Choroid plexus epithelial cell (primary cell): ENCODE measurements around the gene TBC1D14.

Source experiments
- DNase-seq: peaks from one replicate; pipeline ENCODE4 v3.0.0-alpha.2; 2010; ENCODE audit warnings: low read depth
- H3K4me3 ChIP-seq: 2 replicates; pipeline ENCODE4 v1.5.1; 2011; ENCODE audit warnings: low read depth, mild to moderate bottlenecking, control low read depth, low read length, moderate library complexity
- TF ChIP-seq, protein P1 (sequence below): conservative IDR thresholded peaks from 2 replicates; pipeline ENCODE4 v1.5.1; 2011; ENCODE audit warnings: low read depth, mild to moderate bottlenecking, control low read depth, inconsistent platforms, low read length, moderate library complexity

Gene TBC1D14

GRCh38 chr4:7068279-7068842 lies 158.7 kb downstream of the TBC1D14 start:
- DNase-seq, result no peak
- TF ChIP-seq, protein P1, sequence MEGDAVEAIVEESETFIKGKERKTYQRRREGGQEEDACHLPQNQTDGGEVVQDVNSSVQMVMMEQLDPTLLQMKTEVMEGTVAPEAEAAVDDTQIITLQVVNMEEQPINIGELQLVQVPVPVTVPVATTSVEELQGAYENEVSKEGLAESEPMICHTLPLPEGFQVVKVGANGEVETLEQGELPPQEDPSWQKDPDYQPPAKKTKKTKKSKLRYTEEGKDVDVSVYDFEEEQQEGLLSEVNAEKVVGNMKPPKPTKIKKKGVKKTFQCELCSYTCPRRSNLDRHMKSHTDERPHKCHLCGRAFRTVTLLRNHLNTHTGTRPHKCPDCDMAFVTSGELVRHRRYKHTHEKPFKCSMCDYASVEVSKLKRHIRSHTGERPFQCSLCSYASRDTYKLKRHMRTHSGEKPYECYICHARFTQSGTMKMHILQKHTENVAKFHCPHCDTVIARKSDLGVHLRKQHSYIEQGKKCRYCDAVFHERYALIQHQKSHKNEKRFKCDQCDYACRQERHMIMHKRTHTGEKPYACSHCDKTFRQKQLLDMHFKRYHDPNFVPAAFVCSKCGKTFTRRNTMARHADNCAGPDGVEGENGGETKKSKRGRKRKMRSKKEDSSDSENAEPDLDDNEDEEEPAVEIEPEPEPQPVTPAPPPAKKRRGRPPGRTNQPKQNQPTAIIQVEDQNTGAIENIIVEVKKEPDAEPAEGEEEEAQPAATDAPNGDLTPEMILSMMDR, result peak; percentile 22
- H3K4me3 ChIP-seq, result peak overlapping the region; percentile 84

DNA sequence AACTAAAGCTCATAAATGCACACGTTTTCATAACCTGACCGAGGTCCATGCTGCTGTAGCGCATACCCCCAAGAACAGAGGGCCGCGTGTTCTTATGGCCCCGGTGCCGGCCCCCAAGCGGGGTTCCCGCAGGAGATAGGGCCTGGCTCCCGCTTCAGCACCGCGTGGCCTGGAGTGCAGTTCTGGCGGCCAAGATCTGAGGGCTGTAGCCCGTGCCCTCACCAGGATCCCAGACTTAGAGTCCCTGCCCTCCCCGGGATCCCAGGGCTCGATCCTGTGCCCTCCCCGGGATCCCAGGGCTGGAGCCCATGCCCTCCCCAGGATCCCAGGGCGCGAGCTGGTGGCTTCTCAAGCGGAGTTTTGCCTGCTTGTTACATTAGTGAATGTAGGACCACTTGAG lies 159.3 kb downstream of the TBC1D14 start:
- H3K4me3 ChIP-seq, result peak overlapping the region; percentile 84
- TF ChIP-seq, protein P1, result no peak
- no peak for DNase-seq

GRCh38 chr4:7070729-7071511 lies 161.3 kb downstream of the TBC1D14 start:
- no peak overlapping the region for H3K4me3 ChIP-seq
- peak; percentile 76 for DNase-seq
- TF ChIP-seq, protein P1, result peak; percentile 99

- TF ChIP-seq, protein P1, result no peak
- DNase-seq, result no peak
- no peak overlapping the region for H3K4me3 ChIP-seq
Measured at GRCh38 chr4:7073059-7073458, 163.4 kb downstream of the TBC1D14 start.

DNA sequence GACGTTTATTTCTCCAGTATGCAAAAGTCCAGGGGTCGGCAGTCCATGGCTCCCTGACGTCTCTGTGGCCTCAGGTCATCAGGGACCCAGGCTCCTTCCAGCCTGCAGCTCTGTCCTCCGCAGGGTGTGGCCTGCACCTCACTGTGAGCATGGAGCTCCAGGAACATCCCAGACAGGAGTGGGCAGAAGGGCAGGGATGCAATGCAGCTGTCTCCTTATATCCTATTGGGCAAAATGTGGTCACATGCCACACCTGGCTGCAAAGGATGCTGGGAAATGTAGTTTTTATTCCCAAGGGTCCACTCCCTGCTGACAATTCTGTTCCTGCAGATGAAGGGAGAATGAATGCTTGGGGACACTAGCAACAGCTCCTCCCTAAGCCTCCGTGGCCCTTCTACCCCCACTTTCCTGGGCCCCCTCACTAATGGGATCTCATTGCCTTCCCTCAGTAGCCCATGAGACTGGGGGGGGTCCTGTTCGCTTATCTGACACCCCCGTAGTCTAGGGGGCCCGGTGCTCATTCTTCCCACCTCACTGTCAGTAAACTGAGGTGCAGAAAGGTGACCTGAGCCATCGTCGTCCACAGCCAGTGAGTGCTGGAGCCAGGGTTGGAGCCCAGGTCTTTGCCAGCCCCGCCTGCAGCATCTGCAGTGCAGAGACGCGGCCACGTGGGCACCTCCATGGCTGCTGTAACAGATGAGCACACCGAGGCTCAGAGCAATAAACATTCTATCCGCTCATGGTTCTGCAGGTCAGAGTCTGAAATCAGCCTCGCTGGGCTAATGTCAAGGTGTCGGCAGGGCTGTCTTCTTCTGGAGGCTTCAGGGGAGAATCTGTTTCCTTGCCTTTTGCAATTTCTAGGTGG lies 164.1 kb downstream of the TBC1D14 start:
- peak; percentile 67 for DNase-seq
- H3K4me3 ChIP-seq, result no peak overlapping the region
- TF ChIP-seq, protein P1, result no peak

GRCh38 chr4:7074426-7074825 lies 164.8 kb downstream of the TBC1D14 start:
- no peak for DNase-seq
- TF ChIP-seq, protein P1, result no peak
- no peak overlapping the region for H3K4me3 ChIP-seq
